IPS-NIHi7 (cell line): ENCODE results near the gene SH3PXD2A.

Experiments used
- DNase-seq: peaks from one replicate; pipeline ENCODE4 v3.0.0; 2012; ENCODE audit warnings: mixed read lengths; ENCODE audit errors: extremely low spot score

The SH3PXD2A gene

GRCh38 chr10:103603382-103603781 is 252.0 kb downstream of the SH3PXD2A start:
- no peak for DNase-seq

GRCh38 chr10:103602852-103603155 is 252.6 kb downstream of the SH3PXD2A start:
- DNase-seq, result no peak

DNA sequence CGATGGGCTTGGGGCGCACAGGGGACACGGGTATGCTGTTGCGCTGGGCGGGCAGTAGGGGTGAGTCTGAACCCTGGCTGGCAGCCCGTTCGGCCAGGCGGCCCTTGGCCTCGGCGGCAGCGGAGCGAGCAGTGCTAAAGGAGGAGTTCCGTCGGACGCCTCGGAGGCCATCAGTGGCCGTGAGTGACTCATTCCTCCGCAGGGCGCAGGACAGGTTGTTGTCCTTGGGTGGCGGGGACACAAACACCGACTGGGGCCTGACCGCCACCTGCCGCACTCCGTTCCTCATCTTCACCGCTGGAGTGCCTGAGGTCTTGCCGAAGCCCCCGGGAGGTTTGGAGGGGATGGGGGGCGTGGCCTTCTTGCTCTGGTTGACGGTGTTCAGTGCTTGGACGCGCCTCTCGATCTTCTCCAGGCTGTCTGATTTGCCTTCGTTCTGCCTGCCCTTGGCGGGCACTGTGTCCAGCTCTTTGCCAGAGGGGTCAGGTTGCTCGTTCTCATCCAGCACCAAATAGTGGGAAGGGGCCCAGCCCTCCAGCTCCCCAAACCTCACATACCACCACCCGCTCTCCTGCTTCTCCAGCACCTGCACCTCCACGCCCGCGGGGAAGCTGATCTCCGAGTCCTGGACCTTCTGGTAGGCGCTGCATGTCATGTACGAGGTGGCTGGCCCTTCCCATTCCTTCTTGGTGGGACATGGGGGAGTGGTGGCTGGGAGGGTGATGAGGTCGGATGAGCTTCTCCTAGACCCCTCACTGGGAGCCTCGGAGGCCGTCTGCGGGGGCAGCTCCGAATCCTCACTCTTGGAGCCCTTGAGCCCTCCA is 253.1 kb downstream of the SH3PXD2A start:
- no peak for DNase-seq

DNA sequence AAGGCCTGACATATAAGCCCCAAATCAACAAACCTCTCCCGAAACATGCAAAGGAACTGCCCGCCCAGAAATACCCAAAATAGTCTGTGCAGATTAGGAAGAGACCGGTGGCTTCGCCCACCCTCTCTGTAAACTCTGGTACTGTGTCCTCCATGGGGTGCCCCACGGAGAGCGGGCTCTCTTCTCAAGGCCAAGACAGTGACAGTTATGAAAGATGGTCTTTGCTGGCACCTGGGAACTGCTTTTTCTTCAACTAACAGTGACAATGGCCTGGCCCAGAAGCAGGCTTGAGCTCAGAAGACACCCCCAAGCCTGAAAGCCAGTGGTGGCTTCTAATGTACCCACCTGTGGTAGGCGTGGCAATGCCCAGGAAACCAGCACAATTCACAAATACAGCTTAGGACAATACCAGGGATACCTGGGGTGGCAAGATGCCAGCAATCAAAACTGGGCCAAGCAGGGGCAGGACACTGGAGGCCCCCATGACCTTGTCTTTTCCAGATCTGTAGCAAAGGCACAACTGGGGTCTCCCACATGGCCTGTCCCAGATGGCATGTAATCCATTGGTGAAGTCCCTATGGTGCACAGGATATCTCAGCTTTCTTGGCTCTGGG is 254.3 kb downstream of the SH3PXD2A start:
- no peak for DNase-seq

GRCh38 chr10:103600325-103600724 is 255.1 kb downstream of the SH3PXD2A start:
- no peak for DNase-seq

GRCh38 chr10:103599907-103600306 is 255.5 kb downstream of the SH3PXD2A start:
- no peak for DNase-seq

- no peak for DNase-seq
Observed at GRCh38 chr10:103599211-103599610, 256.2 kb downstream of the SH3PXD2A start.

- DNase-seq, result peak; percentile 93
Observed at GRCh38 chr10:103598654-103599115, 256.7 kb downstream of the SH3PXD2A start.

DNA sequence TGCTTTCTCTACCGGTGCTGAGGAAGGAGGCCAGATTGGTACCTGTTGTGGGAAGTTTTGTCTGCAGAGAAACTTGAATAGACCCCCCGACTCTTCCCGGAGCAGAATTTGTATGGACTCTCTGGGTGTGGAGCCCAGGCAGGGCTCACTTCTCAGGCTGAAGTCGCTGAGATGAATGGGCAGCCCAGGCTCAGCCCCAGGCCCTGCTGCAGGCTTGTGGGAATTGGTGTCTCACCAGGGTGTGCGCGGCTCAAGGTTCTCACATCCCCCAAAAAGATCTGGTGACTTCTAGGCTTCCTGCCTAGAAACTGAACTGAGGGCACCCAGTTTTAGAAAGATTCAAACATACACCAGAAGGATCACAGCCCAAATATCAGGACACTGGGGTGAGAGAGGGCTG is 258.4 kb downstream of the SH3PXD2A start:
- no peak for DNase-seq

GRCh38 chr10:103595933-103596726 is 259.2 kb downstream of the SH3PXD2A start:
- no peak for DNase-seq

GRCh38 chr10:103593022-103593570 is 262.3 kb downstream of the SH3PXD2A start:
- DNase-seq, result no peak

DNA sequence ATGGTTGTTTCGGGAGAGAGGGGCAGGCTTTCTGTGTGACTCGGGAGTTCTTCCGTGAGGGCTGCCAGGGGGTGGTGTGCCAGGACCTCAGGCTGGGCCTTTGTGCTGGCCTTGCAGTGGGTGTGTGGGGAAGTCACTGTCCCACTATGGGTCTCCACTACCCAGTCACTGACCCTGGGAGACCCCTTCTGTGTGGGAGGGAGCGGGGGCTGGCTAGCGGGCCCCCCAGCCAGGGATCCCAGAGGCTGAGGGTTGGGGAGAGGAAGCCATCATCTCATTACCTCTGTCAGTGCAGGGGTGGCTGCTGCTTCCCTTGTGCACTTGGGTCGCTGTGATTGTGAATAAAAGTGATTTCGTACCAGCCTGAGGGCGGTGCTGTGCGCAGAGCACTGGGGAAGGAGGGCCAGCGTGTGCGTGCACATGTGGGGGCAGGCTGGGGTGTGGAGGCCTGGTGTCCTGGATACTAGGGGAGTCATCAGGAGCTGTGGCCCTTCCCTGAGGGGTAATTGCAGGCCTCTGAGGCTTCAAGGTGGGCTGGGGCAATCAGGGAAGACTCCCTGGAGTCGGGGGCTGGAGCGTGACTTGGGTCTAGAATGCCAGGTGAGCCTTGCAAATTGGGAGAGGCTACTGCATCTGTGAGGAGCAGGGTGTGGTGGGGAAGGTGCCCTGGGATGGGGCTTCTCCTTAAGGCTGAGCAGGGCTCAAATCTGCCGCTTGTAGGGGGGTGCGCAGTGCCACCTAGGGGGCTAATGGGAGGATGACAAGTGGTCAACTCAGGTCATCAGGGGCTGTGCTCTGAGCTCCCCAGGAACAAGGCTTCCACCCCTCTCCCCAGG is 263.0 kb downstream of the SH3PXD2A start:
- DNase-seq, result peak; percentile 92

DNA sequence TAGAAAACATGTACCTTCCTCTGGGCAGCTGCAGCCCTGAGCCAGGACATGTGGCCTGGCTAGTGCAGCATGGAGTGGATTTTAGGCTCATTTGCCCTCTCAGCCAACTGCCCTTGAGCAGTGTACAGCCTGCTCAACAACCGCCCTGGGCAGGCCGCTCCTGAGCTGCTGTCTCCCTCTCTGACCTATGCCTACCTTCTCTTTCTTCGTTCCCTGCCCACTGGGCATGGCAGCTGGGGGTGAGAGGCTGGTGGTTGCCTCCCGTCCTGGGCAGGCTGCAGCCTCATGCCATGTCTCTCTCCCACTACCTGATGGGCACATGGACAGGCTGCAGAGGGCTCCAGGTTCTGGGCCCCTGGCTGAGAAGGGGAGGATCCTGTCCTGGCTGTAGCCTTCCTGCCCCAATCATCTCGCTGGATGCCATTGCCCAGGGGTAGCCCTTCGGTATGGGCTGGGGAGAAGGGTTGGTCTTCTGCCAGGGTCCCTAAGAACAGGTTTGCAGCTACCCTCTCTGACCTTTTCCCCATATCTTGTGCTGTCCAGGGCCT is 264.6 kb downstream of the SH3PXD2A start:
- no peak for DNase-seq

GRCh38 chr10:103590060-103590459 is 265.3 kb downstream of the SH3PXD2A start:
- DNase-seq, result no peak

DNA sequence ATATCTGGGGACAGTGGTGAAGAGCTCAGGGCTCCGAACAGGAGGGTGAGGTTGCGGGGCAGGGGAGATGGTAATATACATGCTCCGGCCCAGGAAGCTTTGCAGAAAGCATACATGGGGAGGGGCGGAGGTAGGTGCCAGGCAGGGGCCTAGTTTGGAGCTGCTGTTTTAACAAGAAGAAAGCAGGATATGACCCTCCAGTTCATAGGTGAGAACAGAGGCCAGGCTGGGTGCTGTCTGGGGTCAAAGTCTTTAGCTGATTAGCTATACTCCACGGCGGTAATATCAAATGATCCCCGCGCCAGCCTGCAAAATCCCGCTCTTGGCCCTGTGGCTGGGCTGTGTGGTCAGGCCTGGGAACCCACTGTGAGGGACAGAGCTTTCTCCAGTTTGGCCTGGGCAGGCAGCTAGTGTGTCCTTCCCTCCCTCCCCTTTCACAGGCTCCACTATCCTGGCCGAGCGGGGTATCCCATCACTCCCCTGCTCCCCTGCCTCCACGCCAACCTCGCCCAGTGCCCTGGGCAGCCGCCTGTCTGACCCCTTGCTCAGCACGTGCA is 266.2 kb downstream of the SH3PXD2A start:
- no peak for DNase-seq

DNA sequence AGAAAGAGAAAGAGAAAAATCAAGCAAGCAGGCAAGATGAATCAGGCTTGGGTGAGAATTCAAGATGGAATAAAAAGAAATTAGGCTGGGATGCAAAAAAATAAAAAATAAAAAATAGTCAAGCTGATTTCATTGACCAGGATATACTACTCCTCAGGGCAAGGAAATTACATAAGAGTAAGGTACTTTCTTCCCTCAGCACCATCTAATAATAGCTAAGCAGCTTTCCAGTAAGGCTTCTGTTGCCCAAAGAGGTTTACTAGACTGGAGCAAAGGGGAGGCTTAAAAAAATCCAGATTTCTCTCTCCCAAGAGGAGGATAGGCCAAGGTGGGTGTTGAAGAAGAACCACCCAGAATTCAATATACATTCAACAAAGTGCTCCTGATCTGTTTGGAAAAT is 268.3 kb downstream of the SH3PXD2A start:
- no peak for DNase-seq

- no peak for DNase-seq
Observed at GRCh38 chr10:103585011-103585405, 270.4 kb downstream of the SH3PXD2A start.

- DNase-seq, result no peak
Observed at GRCh38 chr10:103584216-103585010, 271.0 kb downstream of the SH3PXD2A start.

- DNase-seq, result no peak
Observed at GRCh38 chr10:103583871-103584215, 271.5 kb downstream of the SH3PXD2A start.
